DND-41 (cell line): ENCODE data around the gene ATP2B1.

ENCODE experiments used
- ATAC-seq: fragments of 200-7000 bp; cut with Tn5 transposase; 3 replicates; pipeline ENCODE4 v1.9.1; 2021; ENCODE audit warnings: low read depth; ENCODE audit not compliant: insufficient read depth
- DNase-seq: peaks from one replicate; pipeline ENCODE4 v3.0.0-alpha.2; 2020
- H2AFZ ChIP-seq: 2 replicates; pipeline ENCODE4 v1.6.0; 2012; ENCODE audit warnings: low read depth, low read length
- H3K27ac ChIP-seq: 2 replicates; pipeline ENCODE4 v1.5.1; 2012; ENCODE audit warnings: low read length, inconsistent platforms
- H3K27me3 ChIP-seq: fragments of 200-600 bp; sonication (generic); 2 replicates; pipeline ENCODE4 v1.6.0; 2012; ENCODE audit warnings: low read length, mild to moderate bottlenecking, inconsistent platforms; ENCODE audit not compliant: insufficient read depth, poor library complexity
- H3K36me3 ChIP-seq: 2 replicates; pipeline ENCODE4 v1.5.1; 2012; ENCODE audit warnings: low read length, inconsistent platforms; ENCODE audit not compliant: insufficient read depth
- H3K4me1 ChIP-seq: 2 replicates; pipeline ENCODE4 v1.5.1; 2012; ENCODE audit warnings: mild to moderate bottlenecking, low read length; ENCODE audit not compliant: insufficient read depth
- H3K4me2 ChIP-seq: 2 replicates; pipeline ENCODE4 v1.6.0; 2012; ENCODE audit warnings: mild to moderate bottlenecking, moderate library complexity, low read length, inconsistent platforms; ENCODE audit not compliant: insufficient read depth
- H3K4me3 ChIP-seq, 2 experiments: fragments of 200-600 bp in 1 of 2; shearing (Covaris generic) in 1 of 2; 2 replicates each; pipeline ENCODE4 v1.5.1; 2012 to 2016; ENCODE audit warnings: inconsistent platforms in 2 of 2, low read length in 2 of 2, mild to moderate bottlenecking in 2 of 2, low read depth in 1 of 2, moderate library complexity in 1 of 2
- H3K79me2 ChIP-seq: 2 replicates; pipeline ENCODE4 v1.6.0; 2012; ENCODE audit warnings: low read length, inconsistent platforms; ENCODE audit not compliant: insufficient read depth
- H3K9ac ChIP-seq: 2 replicates; pipeline ENCODE4 v1.6.0; 2012; ENCODE audit warnings: low read depth, mild to moderate bottlenecking, inconsistent platforms, low read length, moderate library complexity
- H3K9me3 ChIP-seq: 2 replicates; pipeline ENCODE4 v1.5.1; 2012; ENCODE audit warnings: low read length, moderate library complexity, mild to moderate bottlenecking, inconsistent platforms; ENCODE audit not compliant: insufficient read depth, severe bottlenecking
- H4K20me1 ChIP-seq: 2 replicates; pipeline ENCODE4 v1.6.0; 2012; ENCODE audit warnings: low read length; ENCODE audit not compliant: insufficient read depth
- CTCF ChIP-seq: IDR thresholded peaks from 2 replicates; pipeline ENCODE4 v1.5.1; 2012; ENCODE audit warnings: borderline replicate concordance, low read length, moderate library complexity, mild to moderate bottlenecking; ENCODE audit not compliant: poor library complexity, severe bottlenecking; ENCODE audit errors: extremely low read depth
- EZH2 ChIP-seq: IDR thresholded peaks from 3 replicates; pipeline ENCODE4 v1.6.1; 2012; ENCODE audit warnings: borderline replicate concordance, low read depth, mild to moderate bottlenecking, moderate library complexity, low read length, inconsistent platforms; ENCODE audit not compliant: severe bottlenecking

ATP2B1 gene

GRCh38 chr12:89649820-89650219, 58.8 kb downstream of the ATP2B1 start:
- no peak overlapping the region for H2AFZ ChIP-seq
- H3K27ac ChIP-seq = no peak overlapping the region
- no peaks in the 10 kb centered on the region for H3K27me3 ChIP-seq
- TF ChIP-seq CTCF (no peak), EZH2 (no peak)
- H4K20me1 ChIP-seq = 0 out of 2 replicates have a peak, but pooled peaks cover 8% of the 10 kb centered on the region
- ATAC-seq (no peak), DNase-seq (no peak)
- no peak overlapping the region for H3K4me3 ChIP-seq
- peaks cover 8% of the 10 kb centered on the region; the same call in 1 of the 2 replicates for H3K79me2 ChIP-seq
- H3K9me3 ChIP-seq = peaks cover 4% of the 10 kb centered on the region
- no peak overlapping the region for H3K4me2 ChIP-seq
- no peaks in the 10 kb centered on the region for H3K4me1 ChIP-seq
- no peak overlapping the region for H3K9ac ChIP-seq
- peaks cover 11% of the 10 kb centered on the region for H3K36me3 ChIP-seq

- peaks cover 8% of the 10 kb centered on the region; the same call in 1 of the 2 replicates for H3K79me2 ChIP-seq
These were observed 59.5 kb downstream of the ATP2B1 start for GRCh38 chr12:89649139-89649538.

GRCh38 chr12:89648211-89648930, 60.3 kb downstream of the ATP2B1 start:
- peaks cover 11% of the 10 kb centered on the region for H3K36me3 ChIP-seq
- no peak for DNase-seq
- no peak; the same call in 2 of the 3 replicates for ATAC-seq
- peaks cover 4% of the 10 kb centered on the region for H3K9me3 ChIP-seq
- H3K27me3 ChIP-seq = no peaks in the 10 kb centered on the region
- 0 out of 2 replicates have a peak, but pooled peaks cover 8% of the 10 kb centered on the region for H4K20me1 ChIP-seq
- no peak overlapping the region for H3K4me3 ChIP-seq
- no peak overlapping the region for H2AFZ ChIP-seq
- H3K79me2 ChIP-seq = peaks cover 8% of the 10 kb centered on the region; the same call in 1 of the 2 replicates
- H3K9ac ChIP-seq = no peak overlapping the region
- TF ChIP-seq CTCF (no peak), EZH2 (no peak)
- no peaks in the 10 kb centered on the region for H3K4me1 ChIP-seq
- H3K27ac ChIP-seq = no peak overlapping the region
- no peak overlapping the region for H3K4me2 ChIP-seq

More at GRCh38 chr12:89649139-89649538, 59.5 kb downstream of the ATP2B1 start:
- Histone ChIP-seq H3K9ac (no peak overlapping the region), H3K27me3 (no peaks in the 10 kb centered on the region), H3K4me1 (no peaks in the 10 kb centered on the region), H3K36me3 (peaks cover 11% of the 10 kb centered on the region), H3K27ac (no peak overlapping the region), H3K9me3 (peaks cover 4% of the 10 kb centered on the region), H2AFZ (no peak overlapping the region), H4K20me1 (0 out of 2 replicates have a peak, but pooled peaks cover 8% of the 10 kb centered on the region), H3K4me2 (no peak overlapping the region), H3K4me3 (no peak overlapping the region)
- ATAC-seq = peak; percentile 24; the same call in 1 of the 3 replicates
- no peak for DNase-seq
- TF ChIP-seq CTCF (no peak), EZH2 (no peak)
